Right atrium auricular region (tissue), 2 donors: ENCODE data around the gene PITPNM3. TPM values are rescaled to one million over a fixed set of nuclear protein-coding genes. Genes with fewer than 3 reads are reported as not detected.

ENCODE experiments used
- DNase-seq: peaks from one replicate; pipeline ENCODE4 v3.0.0-alpha.2; 2019; ENCODE audit warnings: low spot score
- H3K27ac ChIP-seq, 2 donors: fragments of 200-600 bp; sonication (generic); 1 replicate in 1 of 2; 2 replicates in 1 of 2; pipeline ENCODE4 v1.5.1; 2016 to 2019
- H3K27me3 ChIP-seq, 2 donors: fragments of 200-600 bp; sonication (generic); one replicate each; pipeline versions ENCODE4 v1.5.1 to v1.6.0; 2017 to 2019
- H3K36me3 ChIP-seq: fragments of 200-600 bp; sonication (generic); one replicate; pipeline ENCODE4 v1.5.1; 2016
- H3K4me1 ChIP-seq, 2 donors: fragments of 200-600 bp; sonication (generic); one replicate each; pipeline versions ENCODE4 v1.5.1 to v1.6.0; 2017 to 2019
- H3K4me3 ChIP-seq, 2 donors: fragments of 200-600 bp; sonication (generic); 1 replicate in 1 of 2; 2 replicates in 1 of 2; pipeline ENCODE4 v1.5.1; 2017 to 2019; ENCODE audit warnings: mild to moderate bottlenecking in 1 of 2, moderate library complexity in 1 of 2
- H3K9me3 ChIP-seq, 2 donors: fragments of 200-600 bp; sonication (generic); one replicate each; pipeline ENCODE4 v1.5.1; 2019
- total RNA-seq, 2 donors: library from RNA; depleted of rRNA; stranded (reverse); fragments of >200 nt; gene quantifications; one replicate each; pipeline ENCODE4 v1.1.0, GENCODE V29; 2016
- TF ChIP-seq, protein P1 (sequence below), 2 donors: fragments of 200-600 bp; sonication (generic); IDR thresholded peaks; one replicate each; pipeline ENCODE4 v1.5.1; 2019; ENCODE audit warnings: antibody characterized with exemption in 2 of 2

The PITPNM3 gene
- total RNA-seq, 2 donors from 2014 or later: 0.56 to 1.2 TPM

DNA sequence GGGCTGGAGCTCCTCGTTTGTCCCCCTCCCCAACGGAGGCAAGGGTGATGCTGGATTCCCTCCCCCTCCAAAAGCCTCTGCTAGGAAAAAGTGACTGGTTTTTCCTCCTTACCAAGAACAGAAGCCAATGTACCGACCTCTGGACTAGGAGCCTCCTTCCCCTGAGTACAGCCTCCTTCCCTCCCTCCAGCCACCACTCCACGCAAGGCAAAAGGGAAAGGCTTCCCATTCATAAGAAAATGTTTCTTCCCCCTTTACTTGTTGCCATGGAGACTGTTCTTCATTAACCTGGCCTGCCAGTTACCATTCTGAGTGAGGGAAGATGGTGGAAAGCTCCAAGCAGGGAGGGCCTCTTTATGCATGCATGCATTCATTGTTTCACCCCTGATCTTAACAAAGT lies 116.4 kb downstream of the PITPNM3 start:
- H3K4me1 ChIP-seq: peaks cover 0 to 18% of the 10 kb centered on the region in 2 donors
- no peaks in the 10 kb centered on the region for H3K36me3 ChIP-seq
- no peaks in the 10 kb centered on the region for H3K9me3 ChIP-seq
- TF ChIP-seq, protein P1, sequence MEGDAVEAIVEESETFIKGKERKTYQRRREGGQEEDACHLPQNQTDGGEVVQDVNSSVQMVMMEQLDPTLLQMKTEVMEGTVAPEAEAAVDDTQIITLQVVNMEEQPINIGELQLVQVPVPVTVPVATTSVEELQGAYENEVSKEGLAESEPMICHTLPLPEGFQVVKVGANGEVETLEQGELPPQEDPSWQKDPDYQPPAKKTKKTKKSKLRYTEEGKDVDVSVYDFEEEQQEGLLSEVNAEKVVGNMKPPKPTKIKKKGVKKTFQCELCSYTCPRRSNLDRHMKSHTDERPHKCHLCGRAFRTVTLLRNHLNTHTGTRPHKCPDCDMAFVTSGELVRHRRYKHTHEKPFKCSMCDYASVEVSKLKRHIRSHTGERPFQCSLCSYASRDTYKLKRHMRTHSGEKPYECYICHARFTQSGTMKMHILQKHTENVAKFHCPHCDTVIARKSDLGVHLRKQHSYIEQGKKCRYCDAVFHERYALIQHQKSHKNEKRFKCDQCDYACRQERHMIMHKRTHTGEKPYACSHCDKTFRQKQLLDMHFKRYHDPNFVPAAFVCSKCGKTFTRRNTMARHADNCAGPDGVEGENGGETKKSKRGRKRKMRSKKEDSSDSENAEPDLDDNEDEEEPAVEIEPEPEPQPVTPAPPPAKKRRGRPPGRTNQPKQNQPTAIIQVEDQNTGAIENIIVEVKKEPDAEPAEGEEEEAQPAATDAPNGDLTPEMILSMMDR (IDR thresholded peaks at IDR 0.05): no peak
- no peak overlapping the region for H3K4me3 ChIP-seq
- no peak for DNase-seq
- no peaks in the 10 kb centered on the region for H3K27me3 ChIP-seq
- no peak overlapping the region for H3K27ac ChIP-seq

DNA sequence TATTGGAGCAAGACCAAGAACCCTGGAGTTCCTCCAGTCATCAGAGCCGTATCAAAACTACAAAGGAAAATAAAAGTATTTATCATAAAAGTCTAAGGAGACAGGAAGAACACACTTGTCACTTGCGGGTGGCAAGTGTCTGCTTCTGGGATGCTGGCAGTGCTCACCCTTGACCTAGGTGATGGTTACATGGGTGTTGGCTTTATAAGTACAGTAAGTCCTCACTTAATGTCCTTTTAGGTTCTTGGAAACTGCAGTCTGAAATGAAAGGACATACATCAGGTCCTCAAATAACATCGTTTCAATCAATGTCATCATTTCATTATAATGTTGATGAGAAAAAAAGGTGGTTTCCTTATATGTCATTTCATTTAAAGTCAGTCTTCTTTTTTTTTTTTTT lies 118.4 kb downstream of the PITPNM3 start:
- Histone ChIP-seq H3K36me3 (no peaks in the 10 kb centered on the region), H3K4me1 (no peaks in the 10 kb centered on the region), H3K4me3 (no peak overlapping the region), H3K27me3 (no peaks in the 10 kb centered on the region), H3K9me3 (no peaks in the 10 kb centered on the region), H3K27ac (no peak overlapping the region)
- TF ChIP-seq, protein P1 (IDR thresholded peaks at IDR 0.05): no peak
- no peak for DNase-seq

DNA sequence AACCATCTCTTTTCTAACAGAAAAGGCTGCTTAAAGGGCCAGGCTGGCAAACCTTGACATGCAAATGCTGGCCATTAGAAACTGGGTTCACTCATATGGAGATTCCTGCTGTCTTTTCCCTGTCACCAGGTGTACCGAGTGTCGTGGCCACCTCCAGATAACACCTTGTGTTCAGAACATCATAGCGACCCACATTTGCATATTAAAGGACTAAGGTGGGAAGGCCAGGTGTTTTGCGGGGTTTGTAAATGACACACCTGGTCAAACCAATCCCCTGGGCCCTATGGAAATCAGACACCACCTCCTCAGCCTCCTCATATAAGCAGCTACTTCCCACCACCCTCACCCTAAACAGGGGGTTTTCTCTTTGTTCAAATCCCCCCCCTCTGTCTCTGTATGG lies 118.9 kb downstream of the PITPNM3 start:
- Histone ChIP-seq H3K27ac (no peak overlapping the region), H3K9me3 (no peaks in the 10 kb centered on the region), H3K4me1 (no peaks in the 10 kb centered on the region), H3K36me3 (no peaks in the 10 kb centered on the region), H3K27me3 (no peaks in the 10 kb centered on the region), H3K4me3 (no peak overlapping the region)
- TF ChIP-seq, protein P1 (IDR thresholded peaks at IDR 0.05): no peak
- no peak for DNase-seq

DNA sequence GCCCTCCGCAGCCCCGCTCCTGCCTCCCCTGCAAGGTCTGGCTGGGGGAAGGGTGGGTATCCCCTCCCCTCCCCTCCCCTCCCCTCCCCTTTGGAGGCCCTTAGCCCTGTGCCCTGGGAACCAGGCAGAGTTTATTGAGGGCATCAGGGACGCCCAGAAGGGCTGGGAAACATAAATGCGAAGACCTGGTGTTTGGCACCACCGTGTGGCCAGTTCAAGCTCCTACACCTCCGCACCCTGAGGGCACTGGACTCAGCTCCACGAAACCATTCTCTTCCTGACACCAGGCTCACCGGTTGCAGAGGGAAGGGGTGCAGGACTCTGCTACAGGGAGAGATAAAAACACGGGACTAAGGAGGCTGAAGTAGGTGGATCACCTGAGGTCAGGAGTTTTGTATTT lies 120.4 kb downstream of the PITPNM3 start:
- DNase-seq: peak; percentile 62
- H3K36me3 ChIP-seq: no peaks in the 10 kb centered on the region
- no peak overlapping the region for H3K27ac ChIP-seq
- TF ChIP-seq, protein P1 (IDR thresholded peaks at IDR 0.05): peak; percentile 74 to 88
- H3K4me1 ChIP-seq: no peaks in the 10 kb centered on the region
- peaks cover 0 to 2% of the 10 kb centered on the region in 2 donors for H3K9me3 ChIP-seq
- no peak overlapping the region for H3K4me3 ChIP-seq
- H3K27me3 ChIP-seq: no peaks in the 10 kb centered on the region

DNA sequence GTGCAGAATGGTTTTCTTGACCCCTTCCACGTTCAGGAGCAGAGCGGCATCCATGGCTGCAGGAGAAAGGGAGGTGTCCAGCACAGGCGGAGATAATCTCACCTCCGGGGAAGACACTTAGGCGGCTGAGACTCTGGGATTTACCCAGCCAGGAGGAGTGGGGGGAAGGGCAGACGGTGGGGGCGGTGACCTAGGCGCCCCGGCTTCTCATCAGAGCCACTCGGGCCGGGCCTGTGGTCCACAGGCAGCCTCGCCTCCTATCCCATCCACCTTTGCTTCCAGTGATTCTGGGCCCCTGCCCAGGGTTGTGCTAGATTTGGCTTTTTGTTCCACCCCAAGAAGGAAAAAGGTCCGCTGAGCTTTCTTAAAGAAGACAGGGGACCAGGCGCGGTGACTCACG lies 121.3 kb downstream of the PITPNM3 start, which contains the start of gene AIPL1:
Gene AIPL1 (minus strand): TSS at position 71 of the 400 bp plus-strand sequence. CDS start 17 bp downstream, at position 54.
- H3K9me3 ChIP-seq: peaks cover 0 to 8% of the 10 kb centered on the region in 2 donors
- no peaks in the 10 kb centered on the region for H3K36me3 ChIP-seq
- DNase-seq: no peak
- no peaks in the 10 kb centered on the region for H3K27me3 ChIP-seq
- H3K27ac ChIP-seq: no peak within 1 kb of the TSS
- TF ChIP-seq, protein P1 (IDR thresholded peaks at IDR 0.05): no peak
- H3K4me3 ChIP-seq: no peak within 1 kb of the TSS
- no peaks in the 10 kb centered on the region for H3K4me1 ChIP-seq

DNA sequence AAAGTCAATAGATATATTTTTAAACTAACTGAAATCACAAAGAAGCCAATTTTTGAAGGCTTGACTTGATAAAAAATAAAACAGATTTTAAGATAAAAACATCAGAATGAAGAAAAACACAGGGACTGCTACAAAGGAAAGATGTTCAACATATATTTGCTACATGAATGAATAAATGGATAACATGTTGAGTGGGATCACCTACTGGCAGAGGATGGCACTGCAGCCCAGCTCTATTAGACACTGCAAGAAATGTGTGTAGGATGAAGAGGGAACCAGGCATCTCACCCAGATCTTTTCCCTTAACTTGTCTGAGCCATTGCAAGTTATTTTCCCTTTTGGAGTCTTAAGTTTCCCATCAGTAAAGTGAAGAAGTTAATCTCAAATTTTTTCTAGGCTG lies 125.6 kb downstream of the PITPNM3 start:
- Histone ChIP-seq H3K4me1 (no peaks in the 10 kb centered on the region), H3K36me3 (no peaks in the 10 kb centered on the region), H3K27me3 (no peaks in the 10 kb centered on the region), H3K9me3 (peaks cover 0 to 8% of the 10 kb centered on the region in 2 donors), H3K27ac (no peak overlapping the region), H3K4me3 (no peak overlapping the region)
- TF ChIP-seq, protein P1 (IDR thresholded peaks at IDR 0.05): no peak
- no peak for DNase-seq
